Measurements from ENCODE around the gene DGKE. TPM values are rescaled to one million over a fixed set of nuclear protein-coding genes. Genes with fewer than 3 reads are reported as not detected.

DGKE gene
- polyA plus RNA-seq, 4 donors, result 3.5 to 5.1 (median 3.9) TPM

DNA sequence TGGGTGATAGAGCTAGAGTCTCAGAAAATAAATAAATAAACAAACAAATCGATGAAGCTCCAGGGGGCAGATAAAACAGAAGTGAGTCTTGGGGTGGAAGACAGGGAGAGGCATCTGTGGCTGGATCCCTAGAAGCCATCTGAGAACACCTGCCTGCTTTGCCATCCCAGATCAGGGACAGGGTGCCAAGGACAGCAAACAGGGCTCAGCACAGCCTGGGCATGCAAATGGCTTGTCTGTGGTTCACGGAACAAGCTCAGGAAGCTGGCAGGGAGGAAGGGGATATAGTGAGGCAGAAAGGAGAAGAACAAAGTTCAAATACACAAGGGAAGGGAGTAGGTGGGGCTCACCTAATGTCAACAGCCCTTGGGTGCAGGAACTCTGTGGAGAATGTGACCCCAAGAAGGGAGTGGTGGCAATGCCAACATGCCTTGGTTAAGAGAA, 52.4 kb downstream of the DGKE start:
- DNase-seq (ENCODE audit: low read depth in 4 of 4, low spot score in 3 of 4), result no peak

- no peak for DNase-seq (ENCODE audit: low read depth in 4 of 4, low spot score in 3 of 4)
Measured at GRCh38 chr17:56887105-56887504, 53.2 kb downstream of the DGKE start.

DNA sequence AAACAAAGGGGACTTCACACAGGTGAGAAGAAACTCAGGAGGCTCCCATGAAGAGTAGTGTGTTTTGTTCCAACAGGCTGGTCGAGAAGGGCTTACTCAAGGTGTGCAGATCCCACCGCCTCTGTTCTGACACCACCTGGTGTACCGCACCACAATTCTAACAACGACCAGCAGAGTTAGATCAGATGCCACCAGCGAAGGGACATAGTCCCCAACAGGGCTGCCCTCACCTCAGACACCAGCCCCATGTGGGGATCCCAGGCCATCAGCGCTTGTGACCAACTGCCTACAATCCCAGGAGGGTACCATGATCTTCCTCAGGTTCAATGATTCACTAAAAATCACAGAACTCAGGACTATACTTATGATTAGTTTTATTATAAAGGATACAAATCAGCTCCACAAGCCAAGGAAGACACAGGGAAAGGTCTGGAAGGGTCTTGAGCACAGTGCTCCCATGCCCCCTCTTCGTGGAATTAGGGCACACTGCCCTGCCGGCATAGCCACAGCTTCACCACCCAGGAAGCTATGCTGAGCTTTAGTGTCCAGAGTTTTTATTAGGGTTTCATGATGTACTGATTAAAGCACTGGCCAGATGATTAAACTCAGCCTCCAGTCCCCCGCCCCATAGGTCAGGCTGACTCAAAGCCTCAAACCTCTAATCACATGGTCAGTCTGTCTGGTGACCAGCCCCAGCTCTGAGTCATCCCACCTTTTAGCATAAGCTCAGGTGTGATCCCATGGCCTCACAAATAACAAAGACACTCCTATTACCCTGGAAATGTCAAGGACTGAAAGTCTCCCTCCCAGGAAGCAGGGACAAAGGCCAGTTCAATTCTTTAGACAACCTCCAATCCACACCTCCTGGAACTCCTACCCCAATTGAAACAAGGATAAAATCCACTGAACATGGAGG, 53.9 kb downstream of the DGKE start:
- DNase-seq (ENCODE audit: low read depth in 4 of 4, low spot score in 3 of 4), result no peak

DNA sequence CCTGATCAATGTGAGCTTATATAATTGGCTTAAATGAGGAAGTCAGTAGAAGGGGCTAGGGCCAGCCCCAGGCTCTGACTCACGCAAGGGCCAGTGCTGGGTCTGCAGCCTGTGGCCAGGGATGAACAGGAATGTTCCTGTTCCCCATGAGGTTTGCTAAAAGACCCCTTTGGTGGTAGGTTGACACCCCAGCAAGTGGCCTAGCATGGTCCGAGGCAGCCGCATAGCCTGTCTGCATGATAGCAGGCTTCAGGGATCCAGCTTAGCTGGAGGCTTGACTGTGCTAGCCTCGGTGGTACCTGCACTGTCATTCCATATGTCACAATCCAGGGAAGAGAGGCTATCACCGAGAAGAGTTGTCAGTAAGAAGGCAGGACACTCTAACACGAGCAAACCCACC, 56.4 kb downstream of the DGKE start:
- no peak for DNase-seq (ENCODE audit: low read depth in 4 of 4, low spot score in 3 of 4)

DNA sequence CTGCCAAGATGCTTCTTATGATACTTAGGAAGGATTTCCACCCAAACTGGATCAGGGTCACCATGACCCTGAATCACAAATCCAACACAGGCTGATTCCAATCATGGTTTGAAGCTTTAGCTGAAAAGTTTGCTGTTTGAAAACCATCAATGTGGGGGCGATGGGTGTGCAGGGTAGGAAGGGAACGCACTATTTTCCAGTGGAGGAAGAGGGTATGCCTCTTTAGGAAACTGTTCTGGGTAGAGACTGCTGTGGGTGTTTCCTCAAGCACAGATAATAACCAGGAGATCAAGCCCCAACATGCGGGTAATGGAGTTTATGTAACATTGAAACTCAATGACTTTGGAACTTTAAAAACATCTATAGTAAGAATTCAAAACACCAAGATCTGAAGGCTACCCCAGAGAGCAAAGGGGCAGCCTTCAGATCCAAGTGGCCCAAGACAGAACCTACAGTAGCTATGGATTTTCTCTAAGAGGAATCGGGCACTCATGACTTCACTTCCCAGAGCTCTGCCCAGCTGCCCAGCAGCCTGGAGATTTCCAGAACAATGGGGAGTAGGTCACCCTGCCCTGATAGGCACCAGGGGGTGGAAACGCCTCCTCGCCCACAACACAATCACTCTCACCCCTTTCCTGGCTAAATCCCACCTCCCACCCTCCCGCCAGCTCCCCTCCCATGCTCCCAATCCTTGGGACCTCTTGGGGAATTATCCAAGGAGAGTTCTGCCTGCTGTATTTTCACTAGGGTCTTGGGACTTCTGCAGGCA, 57.1 kb downstream of the DGKE start:
- no peak for DNase-seq (ENCODE audit: low read depth in 4 of 4, low spot score in 3 of 4)

GRCh38 chr17:56891751-56892150, 57.8 kb downstream of the DGKE start:
- DNase-seq (ENCODE audit: low read depth in 4 of 4, low spot score in 3 of 4), result no peak

DNA sequence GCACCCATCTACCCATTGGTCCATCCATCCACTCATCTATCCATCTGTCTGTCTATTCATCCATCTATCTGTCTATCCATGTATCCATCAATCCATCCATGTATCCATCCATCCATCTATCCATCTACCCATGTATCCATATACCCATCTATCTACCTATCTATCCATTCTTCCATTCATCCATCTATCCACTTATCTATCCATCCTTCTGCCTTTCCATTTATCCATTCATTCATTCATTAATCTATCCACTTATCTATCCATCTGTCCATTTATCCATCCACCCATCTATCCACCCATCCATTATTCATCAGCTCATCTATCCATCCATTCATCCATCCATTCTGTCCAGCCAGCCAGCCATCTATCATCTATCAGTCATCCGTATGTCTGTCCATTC, 58.4 kb downstream of the DGKE start:
- no peak for DNase-seq (ENCODE audit: low read depth in 4 of 4, low spot score in 3 of 4)

GRCh38 chr17:56893503-56893902, 59.6 kb downstream of the DGKE start:
- DNase-seq (ENCODE audit: low read depth in 4 of 4, low spot score in 3 of 4), result no peak

- no peak for DNase-seq (ENCODE audit: low read depth in 4 of 4, low spot score in 3 of 4)
Measured at GRCh38 chr17:56894859-56895455, 61.0 kb downstream of the DGKE start.

DNA sequence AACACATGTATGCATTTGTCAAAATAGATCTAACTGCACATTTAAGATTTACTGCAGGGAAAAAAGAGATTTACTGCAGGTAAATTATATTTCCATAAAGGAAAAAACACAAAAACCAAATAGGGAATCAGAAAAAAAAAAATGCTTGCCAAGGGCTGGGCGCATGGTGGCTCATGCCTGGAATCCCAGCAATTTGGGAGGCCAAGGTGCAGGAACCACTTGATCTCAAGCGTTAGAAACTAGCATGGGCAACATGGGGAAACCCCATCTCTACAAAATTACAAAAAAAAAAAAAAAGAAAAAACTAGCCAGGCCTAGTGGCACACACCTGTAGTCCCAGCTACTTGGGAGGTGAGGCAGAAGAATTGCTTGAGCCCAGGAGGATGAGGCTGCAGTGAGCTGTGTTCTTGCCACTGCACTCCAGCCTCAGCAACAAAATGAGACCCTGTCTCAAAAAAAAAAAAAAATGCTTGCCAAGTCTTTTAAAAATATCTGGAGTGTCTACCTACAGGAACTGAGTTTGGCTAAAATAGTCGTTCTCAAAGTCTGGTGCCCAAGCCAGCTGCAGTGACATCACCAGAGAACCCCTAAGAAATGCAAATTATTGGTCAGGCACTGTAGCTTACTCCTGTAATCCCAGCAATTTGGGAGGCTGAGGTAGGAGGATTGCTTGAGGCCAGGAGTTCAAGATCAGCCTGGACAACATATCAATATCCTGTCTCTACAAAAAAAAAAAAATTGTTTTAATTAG, 62.4 kb downstream of the DGKE start:
- no peak for DNase-seq (ENCODE audit: low read depth in 4 of 4, low spot score in 3 of 4)

DNA sequence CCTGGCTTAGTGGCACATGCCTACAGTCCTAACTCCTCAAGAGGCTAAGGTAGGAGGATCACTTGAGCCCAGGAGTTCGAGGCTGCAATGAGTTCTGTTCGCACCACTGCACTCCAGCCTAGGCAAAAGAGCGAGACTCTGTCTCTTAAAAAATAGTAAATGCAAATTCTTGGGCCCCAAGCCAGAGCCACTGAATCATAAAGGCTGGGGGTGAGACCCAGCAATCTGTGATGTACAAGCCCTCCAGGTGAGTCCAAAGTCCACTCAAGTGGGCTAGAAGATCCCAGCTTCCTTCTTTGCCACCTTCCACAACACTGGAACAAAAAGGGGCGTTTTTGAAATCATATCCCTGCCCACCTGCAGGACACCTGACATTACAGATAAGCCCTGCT, 63.0 kb downstream of the DGKE start:
- no peak for DNase-seq (ENCODE audit: low read depth in 4 of 4, low spot score in 3 of 4)

GRCh38 chr17:56897646-56898424, 63.9 kb downstream of the DGKE start:
- DNase-seq (ENCODE audit: low read depth in 4 of 4, low spot score in 3 of 4), result no peak

- no peak for DNase-seq (ENCODE audit: low read depth in 4 of 4, low spot score in 3 of 4)
Measured at GRCh38 chr17:56898874-56899273, 64.9 kb downstream of the DGKE start.

GRCh38 chr17:56899403-56899802, 65.5 kb downstream of the DGKE start:
- no peak for DNase-seq (ENCODE audit: low read depth in 4 of 4, low spot score in 3 of 4)

DNA sequence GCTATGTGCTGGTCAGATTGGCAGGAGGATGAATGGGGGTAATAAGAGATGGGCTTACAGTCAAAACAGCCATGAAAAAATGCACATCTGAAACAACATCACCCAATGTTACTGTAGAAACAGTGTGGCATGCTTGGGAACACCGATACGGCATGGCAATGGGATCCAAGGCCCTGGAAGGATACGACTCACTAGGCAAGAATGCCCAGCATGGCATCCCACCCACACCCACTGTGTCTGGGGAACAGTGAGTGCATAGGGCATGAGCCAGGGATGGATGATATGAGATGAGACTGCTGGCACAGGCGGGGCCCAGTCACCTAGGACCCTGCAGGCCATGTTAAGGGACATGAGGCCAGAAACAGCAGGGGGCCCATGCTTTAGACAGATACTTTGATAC, 68.4 kb downstream of the DGKE start:
- no peak for DNase-seq (ENCODE audit: low read depth in 4 of 4, low spot score in 3 of 4)

GRCh38 chr17:56903560-56903959, 69.6 kb downstream of the DGKE start:
- no peak for DNase-seq (ENCODE audit: low read depth in 4 of 4, low spot score in 3 of 4)

DNA sequence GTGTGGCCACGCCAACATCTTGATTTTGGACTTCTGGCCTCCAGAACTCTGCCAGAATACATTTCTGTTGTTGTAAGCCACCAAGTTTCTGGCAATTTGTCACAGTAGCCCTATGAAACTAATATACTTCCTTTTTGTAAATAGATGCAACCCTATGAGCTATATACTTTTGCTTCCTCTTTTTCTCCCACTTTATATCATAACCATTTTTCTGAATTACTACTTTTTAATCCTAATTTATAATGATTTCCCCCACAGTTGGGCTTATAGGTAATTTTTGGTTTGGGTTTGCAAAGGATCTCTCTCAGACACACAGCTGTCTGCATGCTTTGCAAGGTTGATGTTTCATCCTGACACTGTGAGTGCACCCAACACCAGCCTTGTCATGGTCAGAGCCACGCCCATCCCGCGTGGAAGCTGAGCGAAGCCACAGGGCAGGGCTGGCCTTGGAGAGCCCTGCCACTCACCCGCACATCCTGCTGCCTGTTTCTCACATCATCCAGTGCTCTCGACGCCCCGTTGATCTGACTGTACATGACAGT, 74.1 kb downstream of the DGKE start:
- no peak for DNase-seq (ENCODE audit: low read depth in 4 of 4, low spot score in 3 of 4)

GRCh38 chr17:56909742-56910508, 76.0 kb downstream of the DGKE start:
- no peak for DNase-seq (ENCODE audit: low read depth in 4 of 4, low spot score in 3 of 4)
